ENCODE data around the gene SLC38A5.

- TF ChIP-seq POLR2AphosphoS5 (IDR thresholded peaks at IDR 0.05; ENCODE audit: borderline replicate concordance, low read depth, low read length) (no peak), EZH2 (IDR thresholded peaks at IDR 0.05) (no peak), FOXP2 (optimal IDR thresholded peaks at IDR 0.05; ENCODE audit: control extremely low read depth, extremely low read length, insufficient read depth) (no peak)
Observed at GRCh38 chrX:48516987-48517386, 46.9 kb upstream of the SLC38A5 start.

Measured in SK-N-MC (cell line).